GF-D8 (cell line): Measurements from ENCODE around the gene VPS26B.
"Not testable (repeated sequence)": the region's sequence is repeated elsewhere in the genome, so short reads cannot be mapped to it uniquely, and the experiment has no call there.

Experiments
- DNase-seq: peaks from one replicate; lab custom pipeline; 2025; lab: John Stamatoyannopoulos, UW

The VPS26B gene

DNA sequence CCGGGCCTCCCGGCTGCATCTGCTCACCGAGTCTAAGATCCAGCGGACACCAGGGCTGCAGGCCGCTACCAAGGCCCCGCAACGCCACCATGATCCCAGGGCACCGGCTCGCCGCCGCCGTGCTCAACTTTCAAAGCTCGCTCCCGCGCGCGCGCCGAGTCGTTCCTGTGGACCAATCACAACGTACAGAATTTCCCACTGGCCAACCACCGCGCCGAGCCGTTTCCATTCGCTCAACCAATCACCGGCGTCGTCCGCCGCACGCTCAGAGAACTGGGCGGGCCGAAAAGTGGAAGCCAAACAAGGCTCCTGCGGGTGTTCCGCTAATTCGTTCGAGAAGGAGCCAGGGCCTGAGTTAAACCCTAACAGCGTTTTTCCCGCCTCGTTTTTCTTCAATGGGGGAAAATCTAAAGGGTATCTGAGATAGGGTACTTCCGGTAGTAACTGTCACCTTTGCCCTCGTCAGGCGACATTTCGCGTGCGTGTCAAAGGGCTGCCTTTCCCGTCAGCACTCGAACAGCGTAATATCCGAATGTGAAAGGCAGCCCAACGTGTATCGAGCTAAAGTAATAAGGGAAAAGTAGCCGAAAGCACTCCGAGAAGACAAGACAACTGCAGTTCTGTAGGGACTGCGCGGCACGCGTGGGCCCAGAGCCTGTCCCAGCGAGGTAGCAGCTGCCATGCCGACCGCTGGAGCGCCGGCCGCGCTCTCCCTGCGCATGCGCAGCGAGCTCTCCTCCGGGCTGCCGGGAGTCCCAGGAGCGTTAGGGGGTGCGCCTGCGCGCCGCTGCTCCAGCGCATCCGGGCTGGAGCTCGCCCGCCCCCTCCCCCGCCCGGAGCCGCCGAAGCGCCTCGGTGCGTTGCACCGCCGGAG lies at the start of gene VPS26B, which contains the start of gene NCAPD3:
VPS26B (plus strand) TSS at position 836 of the 874 bp plus-strand sequence. CDS start 452 bp downstream, outside the sequence.
NCAPD3 (minus strand) TSS at position 132 of the 874 bp plus-strand sequence; CDS start at position 91, 41 bp downstream.
- DNase-seq, result peak; percentile 100

DNA sequence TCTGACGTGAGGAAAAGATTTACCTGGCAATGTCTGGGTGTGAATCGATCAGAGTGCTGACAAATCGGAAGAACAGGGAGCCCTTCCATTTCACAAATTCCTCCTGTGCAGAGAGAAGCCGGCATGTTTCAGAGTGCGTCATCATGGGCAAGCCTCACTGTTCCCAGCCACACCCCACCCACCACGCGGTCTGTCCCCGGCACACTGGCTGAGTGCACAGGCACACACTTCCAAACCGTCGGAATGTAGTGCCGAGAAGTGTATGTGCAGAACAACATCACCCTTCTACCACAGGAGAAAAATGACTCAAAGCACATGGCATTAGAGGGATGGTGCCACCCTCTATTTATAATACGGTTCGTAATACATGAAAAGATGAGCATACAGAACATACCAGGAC lies 48.2 kb upstream of the VPS26B start:
- no peak for DNase-seq

DNA sequence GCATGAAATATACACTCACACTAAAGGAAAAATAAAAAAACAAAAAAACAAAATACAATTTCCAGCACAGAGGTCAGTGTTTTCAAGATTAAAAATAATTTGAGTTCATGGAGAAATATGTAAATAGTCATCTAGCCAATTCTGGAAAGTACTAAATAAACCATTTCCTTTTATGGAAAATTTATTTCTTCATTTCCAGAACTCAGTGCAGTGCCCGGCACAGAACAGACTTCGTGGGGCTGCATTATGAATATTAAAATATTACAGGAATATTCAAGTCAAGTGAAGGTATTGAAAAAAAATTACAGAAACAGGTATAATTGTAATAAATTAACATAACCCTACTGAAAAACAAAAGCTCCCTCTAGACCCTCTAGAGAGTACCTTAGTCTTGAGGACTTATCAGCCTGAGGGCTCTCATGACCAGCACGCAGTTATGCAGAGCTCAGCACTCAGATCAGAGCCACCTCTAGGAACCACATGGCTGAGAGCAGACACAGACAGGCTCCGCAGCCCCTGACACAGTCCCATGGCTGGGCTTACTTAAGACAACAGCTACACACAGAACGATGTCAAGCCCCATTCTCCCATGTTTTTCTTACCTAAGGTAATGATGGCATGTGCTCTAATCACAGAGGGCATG lies 46.3 kb upstream of the VPS26B start:
- DNase-seq, result no peak

DNA sequence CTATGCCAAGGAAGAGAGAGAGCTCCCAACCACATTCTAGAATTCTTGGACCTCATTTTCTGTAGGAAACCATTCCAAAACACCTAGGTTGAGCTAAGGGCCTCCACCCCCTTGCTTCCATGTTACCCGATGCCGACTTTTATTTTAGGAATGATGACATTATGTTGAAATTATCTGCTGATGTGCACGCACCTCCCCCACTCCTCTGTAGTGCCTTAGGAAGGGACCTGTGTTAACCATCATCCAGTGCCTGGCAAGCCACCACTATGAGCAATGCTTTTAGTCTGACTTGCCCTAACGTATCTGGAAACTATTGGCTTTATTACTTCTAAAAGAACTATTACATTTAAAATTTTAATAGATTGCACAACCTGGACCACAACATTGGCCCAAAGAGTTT lies 42.8 kb upstream of the VPS26B start:
- DNase-seq, result no peak

DNA sequence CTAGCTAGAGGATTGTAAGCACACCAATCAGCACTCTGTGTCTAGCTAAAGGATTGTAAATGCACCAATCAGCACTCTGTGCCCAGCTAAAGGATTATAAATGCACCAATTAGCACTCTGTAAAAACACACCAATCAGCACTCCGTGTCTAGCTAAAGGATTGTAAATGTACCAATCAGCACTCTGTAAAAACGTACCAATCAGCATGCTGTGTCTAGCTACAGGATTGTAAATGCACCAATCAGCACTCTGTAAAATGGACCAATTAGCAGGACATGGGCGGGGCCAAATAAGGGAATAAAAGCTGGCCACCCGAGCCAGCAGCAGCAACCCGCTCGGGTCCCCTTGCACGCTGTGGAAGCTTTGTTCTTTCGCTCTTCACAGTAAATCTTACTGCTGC lies 36.4 kb upstream of the VPS26B start:
- not testable (repeated sequence) for DNase-seq

DNA sequence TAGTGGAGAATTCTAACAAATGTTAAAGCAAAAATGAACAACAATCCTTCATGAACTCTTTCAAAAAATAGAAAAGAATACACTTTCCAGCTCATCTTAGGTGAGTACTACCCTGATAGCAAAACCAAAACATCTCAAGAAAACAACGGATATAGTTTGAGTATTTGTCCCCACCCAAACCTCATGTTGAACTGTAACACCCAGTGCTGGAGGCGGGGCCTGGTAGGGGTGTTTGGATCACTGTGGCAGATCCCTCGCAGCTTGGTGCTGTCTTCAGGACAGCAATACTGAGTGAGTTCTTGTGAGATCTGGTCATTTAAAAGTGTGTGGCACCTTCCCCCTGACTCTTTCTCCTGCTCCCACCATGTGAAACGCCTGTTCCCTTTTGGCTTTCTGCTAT lies 27.7 kb upstream of the VPS26B start:
- no peak for DNase-seq

DNA sequence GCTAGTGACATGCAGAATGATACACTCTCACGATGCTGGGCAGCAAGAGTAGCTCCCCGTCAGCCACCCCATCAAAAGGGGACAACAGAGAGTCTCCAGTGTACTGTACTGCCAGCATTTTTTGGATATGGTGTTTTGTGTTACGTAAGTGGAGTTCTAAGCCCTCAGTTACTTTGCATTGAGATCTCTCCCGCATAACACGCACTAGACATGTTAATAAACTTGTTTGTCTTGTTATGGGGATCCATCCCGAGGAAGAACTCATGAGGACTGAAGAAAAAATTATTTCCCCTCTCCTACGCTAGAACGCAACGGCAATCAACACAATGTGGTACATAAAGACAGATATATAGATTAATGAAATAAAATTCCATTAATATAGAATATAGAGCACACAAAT lies 24.9 kb upstream of the VPS26B start:
- no peak for DNase-seq

DNA sequence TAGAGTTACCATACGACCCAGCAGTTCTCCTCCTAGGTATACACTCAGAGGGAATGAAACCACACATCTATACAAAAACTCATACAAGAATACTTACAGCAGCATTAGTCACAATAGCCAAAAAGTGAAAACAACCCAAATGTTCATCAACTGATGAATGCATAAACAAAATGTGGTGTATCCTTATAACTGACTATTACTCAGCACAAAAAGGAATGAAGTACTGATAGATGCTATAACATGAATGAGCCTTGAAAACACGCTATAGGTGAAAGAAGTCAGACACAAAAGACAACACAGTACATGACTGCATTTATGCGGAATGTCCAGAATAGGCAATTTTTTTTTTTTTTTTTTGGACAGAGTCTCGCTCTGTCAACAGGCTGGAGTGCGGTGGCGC lies 23.8 kb upstream of the VPS26B start:
- no peak for DNase-seq

DNA sequence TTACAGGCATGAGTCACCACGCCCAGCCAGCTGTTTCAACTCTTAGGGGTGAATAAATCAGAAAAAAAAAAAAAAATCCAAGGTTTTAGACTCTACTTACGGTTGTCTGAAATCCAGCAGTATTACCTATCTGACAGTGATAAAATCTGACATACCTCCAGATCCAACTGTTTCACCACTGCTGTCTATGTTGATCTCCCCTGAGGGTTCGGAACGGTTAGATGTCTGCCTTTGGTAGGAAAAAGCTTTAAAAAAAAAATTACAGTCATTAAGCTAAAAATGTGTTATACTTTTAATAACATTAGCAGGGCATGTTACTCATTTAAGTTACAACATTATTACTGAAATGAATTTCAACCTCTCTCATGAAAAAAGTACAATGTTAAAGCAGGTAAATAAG lies 21.8 kb upstream of the VPS26B start:
- no peak for DNase-seq

DNA sequence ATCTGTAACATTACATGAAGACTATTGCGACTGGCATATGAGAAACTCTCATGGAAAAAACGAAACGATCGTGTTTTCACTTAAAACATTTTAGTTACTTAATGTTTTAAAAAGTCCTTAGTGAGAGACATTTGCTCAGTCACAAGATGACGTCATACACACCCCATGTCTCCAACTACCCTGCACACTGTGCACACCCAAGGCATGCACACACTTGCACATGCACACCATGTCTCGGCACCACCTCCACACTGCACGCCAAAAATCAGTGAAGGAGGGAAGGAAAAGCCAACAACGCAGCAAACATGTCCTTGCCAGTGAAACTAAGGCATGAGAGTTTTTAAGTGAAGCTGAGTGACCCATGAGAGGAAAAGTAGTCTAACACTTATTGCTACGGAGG lies 18.7 kb upstream of the VPS26B start:
- no peak for DNase-seq

DNA sequence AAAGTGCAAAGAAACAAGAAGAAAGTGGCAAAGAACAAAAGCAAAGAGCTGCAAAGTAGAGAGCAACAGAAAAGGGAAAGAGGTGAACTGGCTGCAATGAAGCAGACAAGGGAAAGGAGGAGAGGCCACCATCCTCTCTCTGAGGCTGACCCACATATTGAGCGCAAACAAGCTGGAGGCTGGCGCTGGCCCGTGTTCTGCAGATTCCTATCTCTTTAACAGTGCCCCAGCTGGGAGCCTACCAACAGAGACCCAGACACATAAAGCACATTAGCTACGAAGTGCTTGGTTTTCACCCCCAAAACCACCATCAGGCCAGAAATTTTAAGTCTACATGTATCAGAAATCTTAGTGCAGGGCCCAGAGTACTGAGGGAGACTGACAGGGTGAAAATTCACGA lies 18.3 kb upstream of the VPS26B start:
- DNase-seq, result no peak

DNA sequence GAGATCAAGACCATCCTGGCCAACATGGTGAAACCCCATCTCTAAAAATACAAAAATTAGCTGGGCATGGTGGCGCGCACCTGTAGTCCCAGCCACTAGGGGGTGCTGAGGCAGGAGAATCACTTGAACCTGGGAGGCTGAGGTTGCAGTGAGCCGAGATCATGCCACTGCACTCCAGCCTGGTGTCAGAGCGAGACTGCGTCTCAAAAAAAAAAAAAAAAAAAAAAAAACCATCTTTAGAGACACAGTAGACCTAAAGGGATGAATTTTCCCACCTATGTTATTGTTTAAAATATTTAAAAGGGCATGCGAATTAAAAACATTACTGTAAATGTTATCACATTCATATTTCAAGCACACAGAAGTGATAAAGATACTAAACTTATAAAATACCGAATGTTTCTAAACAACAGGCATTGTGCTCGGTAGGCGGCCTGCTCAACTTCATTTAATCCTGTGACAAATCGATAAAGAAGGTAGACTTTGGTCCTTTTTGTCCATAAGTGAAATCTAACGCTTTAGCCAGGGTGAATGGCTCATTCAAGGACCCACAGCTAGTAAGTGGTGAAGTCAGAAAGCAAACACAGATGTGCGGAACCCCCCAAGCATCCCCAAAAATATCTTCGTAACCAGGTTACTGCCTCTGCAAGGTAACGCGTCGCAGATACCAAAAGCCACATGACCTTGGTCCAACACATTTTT lies 16.8 kb upstream of the VPS26B start:
- no peak for DNase-seq

DNA sequence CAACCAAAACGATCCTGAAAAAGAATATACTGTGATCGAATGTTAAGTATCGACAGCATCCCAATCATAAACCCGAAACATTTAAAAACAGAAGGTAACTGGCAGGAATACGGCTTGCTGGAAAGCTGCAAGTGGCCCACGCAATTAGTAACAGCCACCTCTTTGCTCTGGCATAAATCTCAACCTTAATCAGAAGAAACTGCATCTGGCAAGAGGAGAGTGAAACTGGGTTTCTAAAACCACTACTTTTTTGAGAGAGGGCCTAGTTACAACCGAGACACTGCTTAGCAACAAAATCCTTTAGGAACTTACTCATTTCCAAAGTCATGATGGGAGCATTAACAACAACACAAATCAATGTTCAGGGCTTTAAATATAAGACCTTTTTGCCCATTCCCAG lies 8.6 kb upstream of the VPS26B start:
- DNase-seq, result no peak

DNA sequence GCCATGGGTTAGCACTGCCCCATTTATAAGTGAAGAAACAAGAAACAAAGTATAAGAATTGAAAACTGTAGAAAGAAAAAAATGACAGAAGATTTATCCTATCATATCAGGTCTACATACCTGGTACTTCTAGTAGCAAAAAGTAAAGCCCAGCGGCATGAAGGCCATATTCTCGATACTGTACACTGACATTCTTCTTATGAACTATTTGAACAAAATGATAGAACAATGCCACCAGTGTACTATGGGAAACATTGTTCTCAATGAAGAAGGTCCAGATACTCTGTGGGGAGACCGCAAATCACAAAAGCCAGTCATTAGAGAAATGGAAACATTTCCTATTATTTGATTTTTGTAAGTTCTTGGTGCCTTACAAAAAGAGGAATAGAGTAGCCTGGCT lies 7.7 kb upstream of the VPS26B start:
- DNase-seq, result no peak

DNA sequence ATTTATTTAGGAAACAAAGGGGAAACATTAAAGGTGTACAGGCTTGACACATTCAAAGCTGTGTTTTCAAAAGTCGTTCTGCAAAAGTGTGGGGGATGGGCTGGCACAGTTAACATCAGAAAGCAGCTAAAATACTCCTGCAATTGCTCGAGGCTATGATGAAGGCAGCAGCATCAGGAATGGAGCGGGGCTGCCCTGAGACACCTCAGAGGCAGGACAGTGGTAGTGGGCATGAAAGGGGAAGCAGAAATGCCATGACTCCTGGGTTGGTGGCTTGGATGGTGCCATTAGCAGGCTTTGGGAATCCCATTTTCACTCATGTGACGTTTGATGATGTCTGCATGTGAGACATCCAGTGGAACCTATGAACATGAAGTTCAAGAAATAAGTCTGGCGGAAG lies 1.4 kb upstream of the VPS26B start:
- DNase-seq, result peak; percentile 33

DNA sequence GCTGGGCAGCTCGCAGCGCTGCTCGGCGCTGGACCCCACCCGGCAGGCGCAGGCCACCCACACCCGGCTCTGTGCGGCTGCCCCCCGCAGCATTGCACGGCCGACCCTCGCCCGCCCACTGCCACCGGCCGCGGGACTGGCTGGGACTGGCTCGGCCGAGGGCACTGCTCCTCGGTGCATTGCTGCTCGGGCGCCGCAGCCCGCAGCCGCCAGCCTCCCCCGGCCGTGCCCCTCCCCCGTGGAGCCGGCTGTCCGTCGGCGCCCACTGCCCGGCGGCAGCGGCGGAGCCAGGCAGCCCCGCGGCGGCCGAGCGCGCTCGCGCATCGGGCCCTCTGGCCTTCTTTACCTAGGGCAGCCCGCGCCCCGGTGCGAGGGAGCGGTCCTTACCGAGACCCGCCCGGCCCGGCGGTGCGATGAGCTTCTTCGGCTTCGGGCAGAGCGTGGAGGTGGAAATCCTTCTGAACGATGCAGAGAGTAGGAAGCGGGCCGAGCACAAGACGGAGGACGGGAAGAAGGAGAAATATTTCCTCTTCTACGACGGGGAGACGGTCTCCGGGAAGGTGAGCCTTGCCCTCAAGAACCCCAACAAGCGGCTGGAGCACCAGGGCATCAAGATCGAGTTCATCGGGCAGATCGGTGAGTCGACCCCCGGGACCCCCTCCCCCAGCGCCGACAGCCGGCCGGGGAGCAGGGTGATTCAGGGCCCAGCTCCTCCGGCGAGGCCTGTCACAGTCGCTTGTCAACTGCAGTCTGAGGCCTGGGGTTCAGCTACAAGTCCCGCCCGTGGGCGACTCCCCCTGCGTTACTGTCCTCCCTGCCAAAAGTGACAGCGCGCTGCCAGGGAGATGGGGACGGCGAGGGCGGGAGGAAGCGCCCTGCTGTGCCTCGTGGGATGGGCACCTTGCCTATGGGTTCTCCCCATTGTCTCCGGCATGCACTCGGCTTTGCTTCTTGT lies 516 bp downstream of the VPS26B start:
- peak; percentile 80 for DNase-seq

DNA sequence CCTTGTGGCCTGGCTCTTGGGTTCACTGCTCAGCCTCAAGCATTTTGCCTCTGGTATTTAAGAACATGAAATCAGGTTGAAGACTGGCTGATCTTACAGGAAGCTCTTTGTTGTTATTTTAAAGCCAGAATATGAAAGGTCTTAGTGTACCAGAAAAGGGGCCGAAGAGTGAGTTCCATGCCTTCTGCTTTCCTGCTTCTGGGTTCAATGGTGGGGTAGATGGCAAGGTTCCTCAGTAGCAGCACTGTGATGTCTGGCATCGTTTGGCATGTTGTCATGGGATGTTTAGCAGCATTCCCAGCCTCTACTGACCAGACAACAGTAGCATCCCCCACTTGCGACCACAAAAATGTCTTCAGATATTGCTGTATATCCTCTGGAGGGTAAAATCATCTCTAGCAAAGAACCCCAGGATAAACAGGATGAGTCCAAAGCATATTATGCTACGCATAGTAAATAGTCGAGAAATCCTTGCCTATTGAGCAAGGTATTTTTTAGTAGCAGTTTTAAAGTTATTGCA lies 2.4 kb downstream of the VPS26B start:
- DNase-seq, result no peak

DNA sequence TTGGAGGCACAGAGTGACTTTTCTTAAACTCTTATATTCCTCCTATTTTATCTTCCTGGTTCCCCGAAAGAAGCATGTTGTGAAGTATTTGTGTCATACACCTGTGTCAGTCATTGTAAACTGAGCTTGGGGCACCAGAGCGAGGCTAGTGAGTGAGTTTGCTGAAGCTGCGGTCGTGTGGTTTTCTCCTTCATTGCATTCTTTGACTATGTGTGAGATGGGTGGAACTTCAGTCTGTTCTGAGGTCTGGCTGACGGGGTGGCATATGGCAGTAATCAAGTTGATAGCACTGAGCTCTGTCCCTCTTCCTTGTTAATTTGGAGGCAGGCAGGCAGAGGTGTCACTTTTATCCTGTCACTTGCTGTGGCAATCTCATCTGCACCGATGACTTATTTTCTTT lies 4.2 kb downstream of the VPS26B start:
- DNase-seq, result no peak

DNA sequence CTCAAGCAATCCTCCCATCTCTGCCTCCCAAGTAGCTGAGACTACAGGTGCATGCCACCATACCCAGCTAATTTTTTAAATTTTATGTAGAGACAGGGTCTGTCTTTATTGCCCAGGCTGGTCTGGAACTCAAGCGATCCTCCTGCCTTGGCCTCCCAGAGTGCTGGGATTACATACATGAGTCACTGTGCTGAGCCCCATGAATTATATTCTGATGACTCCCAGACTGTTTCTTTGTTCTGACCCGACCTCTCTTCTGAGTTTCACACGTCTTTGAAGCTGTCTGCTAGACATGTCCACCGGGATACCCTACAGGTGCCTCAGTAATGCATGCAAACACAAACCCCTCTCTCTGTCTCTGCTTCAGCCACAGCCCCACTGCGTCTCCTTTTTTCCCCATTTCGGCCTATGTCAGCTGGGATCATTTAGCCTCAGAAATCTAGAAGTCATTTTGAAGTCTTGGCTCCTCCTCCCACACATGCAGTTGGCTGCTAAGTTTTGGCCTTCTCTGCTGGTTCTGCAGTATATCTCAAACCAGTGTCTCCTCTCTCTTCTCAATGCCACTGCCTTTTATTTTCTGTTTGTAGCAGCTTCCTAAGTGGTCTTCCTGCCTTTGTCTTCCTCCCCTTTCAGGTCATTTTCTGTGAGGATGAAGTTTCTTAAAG lies 4.8 kb downstream of the VPS26B start:
- no peak for DNase-seq

DNA sequence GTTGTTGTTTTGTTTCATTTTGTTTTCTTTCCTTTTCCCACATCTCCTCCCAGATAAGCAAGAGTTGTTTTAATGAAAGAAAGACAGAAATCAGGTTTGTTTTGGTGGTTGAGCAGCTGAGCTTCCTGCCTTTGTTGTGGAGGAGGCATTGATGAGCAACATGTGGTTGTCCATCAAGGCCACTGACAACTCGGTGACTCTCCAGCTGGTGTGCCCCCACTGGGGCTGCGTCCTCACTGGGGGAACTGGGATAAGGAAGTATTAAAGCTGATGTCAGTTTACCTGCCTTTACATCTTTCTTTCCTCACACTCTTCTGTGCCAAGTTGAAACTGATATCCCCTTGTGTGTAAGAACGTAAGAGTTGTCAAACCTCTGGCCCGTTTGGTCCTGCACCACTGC lies 5.9 kb downstream of the VPS26B start:
- DNase-seq, result no peak
